Stimulated activated CD4-positive, alpha-beta T cell treated with anti-CD3 and anti-CD28 coated beads, Interleukin-12 subunit alpha, Interleukin-12 subunit beta, amount 100 ng/mL, for 24 hours (primary cell): Measurements from ENCODE around the gene CSRP1.
"Not testable (repeated sequence)": the region's sequence is repeated elsewhere in the genome, so short reads cannot be mapped to it uniquely, and the experiment has no call there.

Source experiments
- DNase-seq, 2 experiments: peaks; one replicate each; pipeline ENCODE4 v3.0.0-alpha.2; 2020; ENCODE audit warnings: low read depth in 2 of 2

CSRP1 gene

GRCh38 chr1:201506557-201507359, at the start of gene CSRP1:
CSRP1 (minus strand) TSS chr1:201507123; CDS start chr1:201496303, 10,820 bp downstream.
- DNase-seq, result peak; percentile 70 to 73

- no peak for DNase-seq
Observed at GRCh38 chr1:201555593-201555945, 48.6 kb upstream of the CSRP1 start.

- no peak for DNase-seq
Observed at GRCh38 chr1:201554789-201555592, 48.1 kb upstream of the CSRP1 start.

- DNase-seq, result no peak
Observed at GRCh38 chr1:201554190-201554600, 47.3 kb upstream of the CSRP1 start.

- no peak for DNase-seq
Observed at GRCh38 chr1:201553496-201554189, 46.7 kb upstream of the CSRP1 start.

- no peak for DNase-seq
Observed at GRCh38 chr1:201552941-201553351, 46.0 kb upstream of the CSRP1 start.

GRCh38 chr1:201551877-201552731, 45.2 kb upstream of the CSRP1 start:
- no peak for DNase-seq

- no peak for DNase-seq
Observed at GRCh38 chr1:201551096-201551495, 44.2 kb upstream of the CSRP1 start.

GRCh38 chr1:201549522-201549921, 42.6 kb upstream of the CSRP1 start:
- not testable (repeated sequence) for DNase-seq

GRCh38 chr1:201545851-201546492, 39.0 kb upstream of the CSRP1 start:
- no peak for DNase-seq

GRCh38 chr1:201544710-201545109, 37.8 kb upstream of the CSRP1 start:
- DNase-seq, result no peak

- DNase-seq, result no peak
Observed at GRCh38 chr1:201543871-201544642, 37.1 kb upstream of the CSRP1 start.

GRCh38 chr1:201542309-201543035, 35.5 kb upstream of the CSRP1 start:
- no peak for DNase-seq

GRCh38 chr1:201540846-201541735, 34.2 kb upstream of the CSRP1 start:
- DNase-seq, result no peak

- DNase-seq, result no peak
Observed at GRCh38 chr1:201539561-201540431, 32.9 kb upstream of the CSRP1 start.

- DNase-seq, result no peak
Observed at GRCh38 chr1:201538612-201539551, 32.0 kb upstream of the CSRP1 start, which contains the start of gene NAV1. NAV1 (plus strand) TSS chr1:201539127; CDS start chr1:201622885, 83,758 bp downstream.
